K562 (cell line): Measurements from ENCODE around the gene ALG14. TPM values are rescaled to one million over a fixed set of nuclear protein-coding genes. Genes with fewer than 3 reads are reported as not detected.

ENCODE experiments used
- ATAC-seq: fragments of 200-7000 bp; cut with Tn5 transposase; 3 replicates; pipeline ENCODE4 v1.9.1; 2020; ENCODE audit warnings: moderate library complexity
- BruUV-seq: library from RNA; stranded (reverse); fragments of 400-500 nt; replicated peaks from 2 replicates; lab custom pipeline; 2021; lab: Mats Ljungman, UMichigan
- CTCF ChIA-PET: fragments of 300-600 bp; formaldehyde crosslinking; extraction: SDS; loops from one replicate; lab custom pipeline; 2021; ENCODE audit warnings: low intra/inter-chr PET ratio; lab: Yijun Ruan, JAX
- POLR2A ChIA-PET: fragments of 300-600, 350-650 bp; sonication (Branson Sonifier 250); formaldehyde crosslinking; extraction: SDS; loops from one replicate; lab custom pipeline; 2021; ENCODE audit warnings: antibody characterized with exemption, inconsistent platforms; lab: Yijun Ruan, JAX
- DNase-seq, 4 experiments: peaks; one replicate each; pipeline versions ENCODE4 v3.0.0 to v3.0.0-alpha.2; 2011 to 2018; ENCODE audit warnings: low spot score in 3 of 4, mixed read lengths in 3 of 4; ENCODE audit errors: extremely low read depth in 1 of 4
- FAIRE-seq: peaks from 2 replicates; lab custom pipeline; 2011; peaks lifted over from hg19 to GRCh38; lab: Jason Lieb, UNC
- H2AFZ ChIP-seq: 2 replicates; pipeline ENCODE4 v1.6.0; 2011; ENCODE audit warnings: low read depth, low read length, control low read depth, inconsistent platforms
- H3K27ac ChIP-seq: fragments of 200-600 bp; 3 replicates; pipeline ENCODE4 v1.8.0; 2011; ENCODE audit warnings: low read depth, mild to moderate bottlenecking, control low read depth, inconsistent platforms, low read length, moderate library complexity, mixed read lengths; ENCODE audit errors: extremely low read depth
- H3K27me3 ChIP-seq, 2 experiments: fragments of 300-600 bp in 1 of 2; 2 replicates in 1 of 2; 3 replicates in 1 of 2; pipeline versions ENCODE4 v1.6.0 to v1.8.0; 2011; ENCODE audit warnings: inconsistent platforms in 2 of 2, low read length in 2 of 2, mild to moderate bottlenecking in 1 of 2, mixed read lengths in 1 of 2, moderate library complexity in 1 of 2; ENCODE audit not compliant: control insufficient read depth in 2 of 2, insufficient read depth in 2 of 2
- H3K36me3 ChIP-seq: fragments of 300-600 bp; 3 replicates; pipeline ENCODE4 v1.8.0; 2011; ENCODE audit warnings: mild to moderate bottlenecking, low read length, inconsistent platforms; ENCODE audit not compliant: control insufficient read depth, insufficient read depth
- H3K4me1 ChIP-seq, 2 experiments: fragments of 200-600 bp in 1 of 2; replicated peaks in 1 of 2; 2 replicates in 1 of 2; 3 replicates in 1 of 2; pipeline versions ENCODE4 v1.5.1 to v1.8.0; 2011; ENCODE audit warnings: inconsistent platforms in 2 of 2, low read length in 2 of 2, mild to moderate bottlenecking in 1 of 2, mixed read lengths in 1 of 2, moderate library complexity in 1 of 2; ENCODE audit not compliant: control insufficient read depth in 2 of 2, insufficient read depth in 2 of 2
- H3K4me2 ChIP-seq: 2 replicates; pipeline ENCODE4 v1.6.1; 2011; ENCODE audit warnings: low read length, control low read depth, inconsistent platforms, mixed read lengths; ENCODE audit not compliant: insufficient read depth
- H3K4me3 ChIP-seq: fragments of 200-600 bp; sonication (generic), shearing (Covaris generic); 2 replicates; pipeline ENCODE4 v1.5.1; 2016; ENCODE audit warnings: control low read depth, inconsistent platforms
- H3K79me2 ChIP-seq: fragments of 200-600 bp; 3 replicates; pipeline ENCODE4 v1.8.0; 2011; ENCODE audit warnings: low read length, inconsistent platforms; ENCODE audit not compliant: control insufficient read depth, insufficient read depth
- H3K9ac ChIP-seq, 2 experiments: 2 replicates each; pipeline versions ENCODE4 v1.6.0 to v1.6.1; 2011; ENCODE audit warnings: low read depth in 2 of 2, low read length in 2 of 2, control low read depth in 1 of 2, inconsistent platforms in 1 of 2, mild to moderate bottlenecking in 1 of 2, mixed read lengths in 1 of 2; ENCODE audit not compliant: insufficient read depth in 1 of 2
- H3K9me1 ChIP-seq: one replicate; pipeline ENCODE4 v1.6.0; 2011; ENCODE audit warnings: inconsistent platforms, mild to moderate bottlenecking, low read length, moderate library complexity; ENCODE audit not compliant: control insufficient read depth, insufficient read depth
- H3K9me3 ChIP-seq: replicated peaks from 2 replicates; pipeline ENCODE4 v1.5.1; 2011; ENCODE audit warnings: low read depth, low read length, inconsistent platforms; ENCODE audit not compliant: control insufficient read depth, insufficient read depth
- H4K20me1 ChIP-seq: replicated peaks from 2 replicates; pipeline ENCODE4 v1.6.1; 2011; ENCODE audit warnings: low read length, inconsistent platforms, mixed read lengths; ENCODE audit not compliant: control insufficient read depth, insufficient read depth
- ARID3B ChIP-seq: fragments of 250-450 bp; sonication (Bioruptor Pico); IDR thresholded peaks from 2 replicates; pipeline ENCODE4 v1.4.0; 2020; ENCODE audit warnings: borderline replicate concordance
- CBFA2T2 ChIP-seq: fragments of 450-650 bp; conservative IDR thresholded peaks from 2 replicates; pipeline ENCODE4 v1.6.1; 2017; ENCODE audit warnings: mild to moderate bottlenecking
- EGR1 ChIP-seq: fragments of 450-650 bp; conservative IDR thresholded peaks from 2 replicates; pipeline ENCODE4 v1.6.1; 2017; ENCODE audit warnings: mild to moderate bottlenecking
- ESRRA ChIP-seq: fragments of 450-650 bp; IDR thresholded peaks from 2 replicates; pipeline ENCODE4 v1.6.1; 2014; ENCODE audit warnings: low read depth, mild to moderate bottlenecking, moderate library complexity, borderline replicate concordance
- FIP1L1 ChIP-seq: fragments of 200-400 bp; formaldehyde crosslinking; IDR thresholded peaks from 2 replicates; pipeline ENCODE4 v1.6.1; 2018; ENCODE audit warnings: mild to moderate bottlenecking, low read depth, low read length; ENCODE audit not compliant: poor library complexity, severe bottlenecking
- FOXJ2 ChIP-seq: fragments of 200-800 bp; sonication (Bioruptor generic); IDR thresholded peaks from 2 replicates; pipeline ENCODE4 v1.6.1; 2016; ENCODE audit warnings: missing genetic modification characterization, missing compliant biosample characterization
- RAD51 ChIP-seq: fragments of 450-650 bp; IDR thresholded peaks from 2 replicates; pipeline ENCODE4 v1.7.1; 2016; ENCODE audit warnings: low read depth, mild to moderate bottlenecking, borderline replicate concordance
- SMAD1 ChIP-seq: fragments of 150-350 bp; IDR thresholded peaks from 2 replicates; pipeline ENCODE4 v1.6.1; 2014; ENCODE audit warnings: low read length, low read depth; ENCODE audit not compliant: partially characterized antibody
- SMAD3 ChIP-seq: fragments of 450-650 bp; formaldehyde crosslinking; conservative IDR thresholded peaks from 2 replicates; pipeline ENCODE4 v1.4.0; 2020; ENCODE audit warnings: mild to moderate bottlenecking
- ZNF274 ChIP-seq: IDR thresholded peaks from 2 replicates; pipeline ENCODE4 v1.6.1; 2011; ENCODE audit warnings: low read depth, mild to moderate bottlenecking, low read length, moderate library complexity, borderline replicate concordance
- ZNF408 ChIP-seq: fragments of 250-450 bp; sonication (Bioruptor Pico); IDR thresholded peaks from 2 replicates; pipeline ENCODE4 v1.4.0; 2020; ENCODE audit warnings: low read depth, mild to moderate bottlenecking, moderate library complexity
- ZNF830 ChIP-seq: fragments of 250-450 bp; sonication (Bioruptor Pico); IDR thresholded peaks from 2 replicates; pipeline ENCODE4 v1.5.0; 2021; ENCODE audit warnings: mild to moderate bottlenecking
- WGBS: fragments of 100-300 bp; shearing (Covaris generic); methylation state at CpG from one replicate; pipeline ENCODE4 v1.1.6; 2016; ENCODE audit warnings: low coverage, mixed read lengths; ENCODE audit not compliant: insufficient coverage; ENCODE audit errors: missing lambda C conversion rate; 5-methylcytosine and 5-hydroxymethylcytosine counted together
- in situ Hi-C: fragments of 300-500 bp; cut with MboI; formaldehyde crosslinking; loops from 4 replicates; pipeline ENCODE4 v1.15.0; 2018; ENCODE audit warnings: inconsistent platforms, mixed read lengths
- intact Hi-C: fragments of 100-400 bp; cut with micrococcal nuclease; formaldehyde crosslinking; loops from 2 replicates; pipeline ENCODE4 v1.14.2; 2022
- polyA plus RNA-seq, 8 experiments: library from polyadenylated mRNA; depleted of rRNA in 4 of 8; stranded (reverse) in 5 of 8; unstranded in 3 of 8; fragments of >200 nt; fragmentation: Nextera tagmentation in 2 of 8; fragmentation: Illumina TruSeq in 1 of 8; extraction: Ambion mirVana in 2 of 8; extraction: Trizol in 1 of 8; gene quantifications; 2 replicates each; pipeline versions ENCODE4 v1.2.1 to v1.2.3, GENCODE V29; 2011 to 2014; ENCODE audit warnings: inconsistent platforms in 1 of 8, missing spikeins in 1 of 8
- total RNA-seq, 7 experiments: library from RNA; depleted of rRNA in 6 of 7; stranded (reverse); fragments of >200 nt in 6 of 7; fragmentation: Illumina TruSeq in 2 of 7; extraction: Trizol in 2 of 7; gene quantifications; 2 replicates each; pipeline versions ENCODE4 v1.2.1 to v1.2.3, GENCODE V29; 2011 to 2021; ENCODE audit warnings: low replicate concordance in 1 of 7
- TF ChIP-seq, protein P1 (sequence below): fragments of 450-650 bp; formaldehyde crosslinking; IDR thresholded peaks from 2 replicates; pipeline ENCODE4 v1.4.0; 2022; ENCODE audit warnings: mild to moderate bottlenecking, moderate library complexity
- TF ChIP-seq, protein P2 (sequence below): fragments of 450-650 bp; IDR thresholded peaks from 2 replicates; pipeline ENCODE4 v1.6.1; 2018; ENCODE audit warnings: mild to moderate bottlenecking, low read depth; ENCODE audit not compliant: partially characterized antibody

Gene ALG14
- total and polyA plus RNA-seq, 9 of the 15 experiments (the other 6 are each of a cell fraction or from before 2014, with no cell fraction given): 2.8 to 16.2 (median 4.9) TPM

DNA sequence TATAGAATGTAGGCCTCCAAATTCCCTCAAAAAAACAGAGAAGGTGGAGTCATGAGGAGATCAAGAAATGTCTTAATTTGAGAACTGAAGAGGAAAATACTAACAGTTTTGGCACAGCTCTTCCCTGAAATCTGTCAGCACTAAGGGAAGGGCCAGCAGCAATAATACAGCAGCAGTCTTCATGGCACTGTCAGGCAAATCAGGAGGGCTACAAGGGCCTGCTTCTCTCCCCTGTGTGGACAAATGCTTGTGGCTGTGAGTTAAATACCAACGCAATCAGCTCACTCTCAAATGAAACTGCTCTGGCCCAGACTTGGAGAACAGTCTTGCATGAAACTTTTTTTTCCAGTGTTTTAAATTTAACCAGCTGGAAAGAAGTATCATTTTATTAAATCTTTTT is 125.3 kb downstream of the ALG14 start:
- intact Hi-C loops (no loop called here), in situ Hi-C loops (no loop called here)
- FAIRE-seq (no peak), DNase-seq (no peak), ATAC-seq (no peak)
- H3K9me1 ChIP-seq: no peaks in the 10 kb centered on the region
- H3K79me2 ChIP-seq: no peaks in the 10 kb centered on the region
- no peak overlapping the region for H3K4me3 ChIP-seq
- H3K4me1 ChIP-seq: no peaks in the 10 kb centered on the region
- H3K27ac ChIP-seq: no peak overlapping the region
- no peak overlapping the region for H2AFZ ChIP-seq
- no TSS peak for BruUV-seq
- CTCF ChIA-PET: no interaction called here
- peaks cover 4 to 10% of the 10 kb centered on the region in 2 experiments; a peak in 3 of 5 replicates for H3K27me3 ChIP-seq
- WGBS: 0% methylated on average over 1 of the region's 1 CpG
- POLR2A ChIA-PET: no interaction called here
- no peaks in the 10 kb centered on the region for H3K36me3 ChIP-seq
- H3K9me3 ChIP-seq: no peaks in the 10 kb centered on the region
- TF ChIP-seq ARID3B (no peak), SMAD1 (no peak), RAD51 (no peak), CBFA2T2 (no peak), ZNF274 (no peak), ZNF830 (CRISPR knock-in tag) (no peak), FOXJ2 (tag) (no peak), EGR1 (no peak), ZNF408 (no peak), ESRRA (no peak), SMAD3 (CRISPR knock-in tag) (no peak), FIP1L1 (no peak)
- TF ChIP-seq, protein P1, sequence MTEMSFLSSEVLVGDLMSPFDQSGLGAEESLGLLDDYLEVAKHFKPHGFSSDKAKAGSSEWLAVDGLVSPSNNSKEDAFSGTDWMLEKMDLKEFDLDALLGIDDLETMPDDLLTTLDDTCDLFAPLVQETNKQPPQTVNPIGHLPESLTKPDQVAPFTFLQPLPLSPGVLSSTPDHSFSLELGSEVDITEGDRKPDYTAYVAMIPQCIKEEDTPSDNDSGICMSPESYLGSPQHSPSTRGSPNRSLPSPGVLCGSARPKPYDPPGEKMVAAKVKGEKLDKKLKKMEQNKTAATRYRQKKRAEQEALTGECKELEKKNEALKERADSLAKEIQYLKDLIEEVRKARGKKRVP (CRISPR knock-in tag): no peak
- TF ChIP-seq, protein P2, sequence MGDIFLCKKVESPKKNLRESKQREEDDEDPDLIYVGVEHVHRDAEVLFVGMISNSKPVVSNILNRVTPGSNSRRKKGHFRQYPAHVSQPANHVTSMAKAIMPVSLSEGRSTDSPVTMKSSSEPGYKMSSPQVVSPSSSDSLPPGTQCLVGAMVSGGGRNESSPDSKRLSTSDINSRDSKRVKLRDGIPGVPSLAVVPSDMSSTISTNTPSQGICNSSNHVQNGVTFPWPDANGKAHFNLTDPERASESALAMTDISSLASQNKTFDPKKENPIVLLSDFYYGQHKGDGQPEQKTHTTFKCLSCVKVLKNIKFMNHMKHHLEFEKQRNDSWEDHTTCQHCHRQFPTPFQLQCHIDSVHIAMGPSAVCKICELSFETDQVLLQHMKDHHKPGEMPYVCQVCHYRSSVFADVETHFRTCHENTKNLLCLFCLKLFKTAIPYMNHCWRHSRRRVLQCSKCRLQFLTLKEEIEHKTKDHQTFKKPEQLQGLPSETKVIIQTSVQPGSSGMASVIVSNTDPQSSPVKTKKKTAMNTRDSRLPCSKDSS: no peak
- TF ChIP-seq, all 486 proteins: peak for 0
- Histone ChIP-seq H4K20me1 (no peaks in the 10 kb centered on the region), H3K9ac (no peak overlapping the region), H3K4me2 (no peak overlapping the region)
